Measurements from ENCODE around the gene IL17REL. TPM values are rescaled to one million over a fixed set of nuclear protein-coding genes. Genes with fewer than 3 reads are reported as not detected.

IL17REL gene
- total RNA-seq, 6 donors from 2014 or later, result 0.06 TPM; not detected in 5

DNA sequence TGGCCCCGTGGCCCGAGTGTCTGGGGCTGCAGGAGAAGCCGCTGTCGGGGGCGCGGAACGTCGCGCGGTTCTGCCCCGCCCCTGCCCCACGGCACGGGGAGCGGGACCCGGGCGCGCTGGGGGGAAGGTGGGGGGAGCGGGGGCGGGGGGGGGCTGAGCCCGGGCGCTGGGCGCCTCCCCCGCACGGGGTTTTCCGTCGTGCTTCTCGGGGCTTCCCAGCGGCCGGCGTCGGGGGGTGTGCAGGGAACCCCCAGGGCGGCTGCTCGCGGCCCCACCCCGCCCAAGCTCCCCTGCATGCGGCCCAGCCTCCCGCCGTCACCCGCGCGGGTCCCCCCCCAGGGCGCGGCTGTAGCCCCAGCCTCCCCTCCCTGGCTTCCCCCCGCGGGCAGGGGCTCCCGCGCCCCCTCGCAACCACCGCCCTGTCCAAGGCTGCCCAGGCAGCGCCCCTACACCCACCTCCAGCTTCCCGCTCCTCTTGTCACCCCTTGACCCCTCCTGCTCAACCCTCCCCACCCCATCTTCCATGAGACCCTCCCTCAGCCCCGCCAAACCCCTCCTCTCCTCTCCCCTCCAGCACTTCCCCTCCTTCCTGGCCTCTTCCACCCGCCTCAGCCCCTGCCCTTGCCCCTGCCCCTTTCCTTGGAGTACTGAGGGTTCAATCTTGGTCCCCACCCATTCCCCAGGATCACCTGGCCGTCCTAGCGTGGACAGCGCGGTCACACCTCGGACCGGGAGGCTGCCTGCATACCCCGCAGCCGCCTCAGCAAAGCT lies 1.7 kb downstream of the IL17REL start:
- DNase-seq (peak in 1 of 2 donors; percentile 78), ATAC-seq (ENCODE audit: low FRiP score in 2 of 2) (no peak)
- Histone ChIP-seq H3K4me3 (no peak overlapping the region), H3K27ac (peak overlapping the region in 1 of 4 donors; percentile 56), H3K9me3 (no peaks in the 10 kb centered on the region), H3K4me1 (peaks cover 17 to 43% (median 24%) of the 10 kb centered on the region in 4 donors), H3K36me3 (no peaks in the 10 kb centered on the region), H3K27me3 (peaks cover 10 to 47% (median 34%) of the 10 kb centered on the region in 4 donors)
- 8 to 15% methylated on average over 13 to 23 of the region's 61 CpGs for WGBS, 2 donors
- TF ChIP-seq POLR2A (IDR thresholded peaks at IDR 0.05), result no peak
- no peak for TF ChIP-seq CTCF (IDR thresholded peaks at IDR 0.05)
- TF ChIP-seq EP300 (IDR thresholded peaks at IDR 0.05), result no peak
- no peak for TF ChIP-seq POLR2AphosphoS5 (IDR thresholded peaks at IDR 0.05)

DNA sequence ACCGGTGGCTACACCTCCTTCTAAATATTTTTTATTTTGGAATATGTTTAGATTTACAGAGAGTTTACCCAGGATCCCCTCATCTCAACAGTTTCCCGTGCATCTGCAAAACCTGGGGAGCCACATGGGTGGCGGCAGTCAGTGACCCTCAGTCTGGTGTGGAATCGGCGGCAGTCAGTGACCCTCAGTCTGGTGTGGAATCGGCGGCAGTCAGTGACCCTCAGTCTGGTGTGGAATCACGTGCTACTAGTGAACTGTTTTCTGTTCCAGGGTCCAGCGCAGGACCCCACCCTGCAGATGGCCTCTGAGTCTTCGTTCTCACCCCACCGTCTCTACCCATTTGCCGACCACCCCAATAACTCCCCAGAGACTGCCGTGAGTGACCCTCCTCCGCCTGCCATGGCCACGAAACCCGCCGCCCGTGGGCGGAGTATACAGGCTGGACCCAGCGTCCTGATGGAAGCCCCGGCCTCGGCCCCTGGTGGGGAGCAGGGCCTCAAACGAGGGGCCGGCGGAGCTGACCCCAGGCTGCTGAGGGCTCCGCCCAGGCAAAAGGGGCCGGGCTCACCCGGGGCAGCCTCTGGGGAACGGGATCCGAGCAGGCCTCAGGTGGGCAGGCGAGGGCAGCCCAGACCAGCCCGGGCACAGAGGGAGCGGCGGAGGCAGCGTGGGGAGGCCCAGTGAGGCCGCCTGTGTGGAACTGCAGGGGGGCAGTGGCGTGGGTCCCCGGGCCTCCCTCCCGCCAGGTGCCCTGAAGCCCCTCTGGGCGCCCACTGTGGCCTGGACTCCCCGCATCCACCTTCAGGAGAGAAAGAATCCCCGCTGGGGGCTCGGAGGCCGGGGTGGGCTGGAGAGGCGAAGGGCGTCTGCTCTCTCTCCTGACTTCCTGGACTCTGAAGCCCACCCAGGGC lies 2.5 kb downstream of the IL17REL start:
- Histone ChIP-seq H3K27me3 (peaks cover 10 to 39% (median 27%) of the 10 kb centered on the region in 4 donors), H3K36me3 (no peaks in the 10 kb centered on the region), H3K9me3 (no peaks in the 10 kb centered on the region), H3K4me3 (no peak overlapping the region), H3K27ac (no peak overlapping the region), H3K4me1 (peaks cover 17 to 37% (median 23%) of the 10 kb centered on the region in 4 donors)
- TF ChIP-seq CTCF (IDR thresholded peaks at IDR 0.05), result no peak
- WGBS, 2 donors, result 75 to 88% methylated on average over 23 to 44 of the region's 46 CpGs
- DNase-seq (peak in 1 of 2 donors; percentile 81), ATAC-seq (ENCODE audit: low FRiP score in 2 of 2) (no peak)

GRCh38 chr22:50009251-50009650 lies 3.3 kb downstream of the IL17REL start:
- H3K4me1 ChIP-seq, result peaks cover 9 to 30% (median 16%) of the 10 kb centered on the region in 4 donors
- WGBS, 2 donors, result 89 to 93% methylated on average over 11 to 16 of the region's 16 CpGs
- peaks cover 3 to 31% (median 21%) of the 10 kb centered on the region in 4 donors for H3K27me3 ChIP-seq
- no peak for TF ChIP-seq CTCF (IDR thresholded peaks at IDR 0.05)
- no peak for TF ChIP-seq EP300 (IDR thresholded peaks at IDR 0.05)
- TF ChIP-seq POLR2A (IDR thresholded peaks at IDR 0.05), result no peak
- TF ChIP-seq POLR2AphosphoS5 (IDR thresholded peaks at IDR 0.05), result no peak
- DNase-seq (peak in 1 of 2 donors; percentile 72), ATAC-seq (ENCODE audit: low FRiP score in 2 of 2) (no peak)
- H3K4me3 ChIP-seq, result no peak overlapping the region
- no peaks in the 10 kb centered on the region for H3K36me3 ChIP-seq
- H3K9me3 ChIP-seq, result no peaks in the 10 kb centered on the region
- no peak overlapping the region for H3K27ac ChIP-seq

- H3K36me3 ChIP-seq, result no peaks in the 10 kb centered on the region
- WGBS, 2 donors, result 78 to 80% methylated on average over 20 to 23 of the region's 24 CpGs
- no peak for TF ChIP-seq CTCF (IDR thresholded peaks at IDR 0.05)
- TF ChIP-seq EP300 (IDR thresholded peaks at IDR 0.05), result no peak
- no peak for TF ChIP-seq POLR2A (IDR thresholded peaks at IDR 0.05)
- TF ChIP-seq POLR2AphosphoS5 (IDR thresholded peaks at IDR 0.05), result no peak
- no peak for ATAC-seq (ENCODE audit: low FRiP score in 2 of 2)
- peak; percentile 20 to 46 for DNase-seq
- H3K9me3 ChIP-seq, result no peaks in the 10 kb centered on the region
- no peak overlapping the region for H3K4me3 ChIP-seq
- peaks cover 3 to 25% (median 19%) of the 10 kb centered on the region in 4 donors for H3K27me3 ChIP-seq
- H3K4me1 ChIP-seq, result peaks cover 9 to 28% (median 16%) of the 10 kb centered on the region in 4 donors
- peak overlapping the region in 1 of 4 donors; percentile 21 for H3K27ac ChIP-seq
These were observed 4.2 kb downstream of the IL17REL start for GRCh38 chr22:50008151-50009040.
